ENCODE measurements around the gene COPS3.

DNA sequence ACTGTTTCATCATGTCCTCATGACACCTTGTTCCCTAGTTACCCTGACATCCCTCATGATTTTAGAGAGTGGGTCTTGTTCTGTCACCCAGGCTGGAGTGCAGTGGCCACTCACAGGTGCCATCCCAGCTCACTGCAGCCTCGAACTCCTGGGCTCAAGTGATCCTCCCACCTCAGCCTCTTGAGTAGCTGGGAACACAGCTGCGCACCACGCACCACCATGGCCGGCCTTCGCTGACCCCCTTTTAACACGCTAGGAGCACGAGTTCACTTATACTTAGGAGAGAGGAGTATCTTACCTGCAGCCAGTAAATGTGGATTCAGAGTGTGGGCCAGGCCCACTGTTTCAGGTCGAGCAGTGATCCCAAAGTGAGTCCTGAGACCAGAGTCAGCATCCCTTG lies 43.6 kb upstream of the COPS3 start:
- TF ChIP-seq EZH2 (IDR thresholded peaks at IDR 0.05; ENCODE audit: borderline replicate concordance, low read depth, low read length, severe bottlenecking): no peak
- TF ChIP-seq, protein P1, sequence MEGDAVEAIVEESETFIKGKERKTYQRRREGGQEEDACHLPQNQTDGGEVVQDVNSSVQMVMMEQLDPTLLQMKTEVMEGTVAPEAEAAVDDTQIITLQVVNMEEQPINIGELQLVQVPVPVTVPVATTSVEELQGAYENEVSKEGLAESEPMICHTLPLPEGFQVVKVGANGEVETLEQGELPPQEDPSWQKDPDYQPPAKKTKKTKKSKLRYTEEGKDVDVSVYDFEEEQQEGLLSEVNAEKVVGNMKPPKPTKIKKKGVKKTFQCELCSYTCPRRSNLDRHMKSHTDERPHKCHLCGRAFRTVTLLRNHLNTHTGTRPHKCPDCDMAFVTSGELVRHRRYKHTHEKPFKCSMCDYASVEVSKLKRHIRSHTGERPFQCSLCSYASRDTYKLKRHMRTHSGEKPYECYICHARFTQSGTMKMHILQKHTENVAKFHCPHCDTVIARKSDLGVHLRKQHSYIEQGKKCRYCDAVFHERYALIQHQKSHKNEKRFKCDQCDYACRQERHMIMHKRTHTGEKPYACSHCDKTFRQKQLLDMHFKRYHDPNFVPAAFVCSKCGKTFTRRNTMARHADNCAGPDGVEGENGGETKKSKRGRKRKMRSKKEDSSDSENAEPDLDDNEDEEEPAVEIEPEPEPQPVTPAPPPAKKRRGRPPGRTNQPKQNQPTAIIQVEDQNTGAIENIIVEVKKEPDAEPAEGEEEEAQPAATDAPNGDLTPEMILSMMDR (IDR thresholded peaks at IDR 0.05; ENCODE audit: borderline replicate concordance, extremely low read depth, low read length, poor library complexity, severe bottlenecking): no peak

Measured in DND-41 (cell line).